ENCODE measurements around the gene NCAM1. TPM values are rescaled to one million over a fixed set of nuclear protein-coding genes. Genes with fewer than 3 reads are reported as not detected.

Gene NCAM1
- total RNA-seq, 4 donors from 2014 or later, result 12.8 to 27.7 (median 15.7) TPM

GRCh38 chr11:113119966-113120736, 158.9 kb downstream of the NCAM1 start:
- in situ Hi-C loops (cut with MboI; ENCODE audit: low sequenced_read_pairs in 4 of 4), result loop anchor here in 3 of 4 donors (5.0 to 25.0 kb wide), 3 partner anchors 533 to 535 kb away; no protein-coding TSS in a partner anchor
- Histone ChIP-seq H3K27me3 (no peaks in the 10 kb centered on the region), H3K27ac (no peak overlapping the region)

GRCh38 chr11:113121746-113122145, 160.5 kb downstream of the NCAM1 start:
- H3K36me3 ChIP-seq, result no peaks in the 10 kb centered on the region
- H3K4me1 ChIP-seq, result peaks cover 0 to 1% of the 10 kb centered on the region in 2 donors
- intact Hi-C loops (cut with DNase I; ENCODE audit: low total_unique reads), result no loop called here
- TF ChIP-seq CTCF (IDR thresholded peaks at IDR 0.05 in 4 of 5, conservative IDR thresholded peaks at IDR 0.05 in 1 of 5) (no peak), POLR2A (IDR thresholded peaks at IDR 0.05) (no peak)
- no peaks in the 10 kb centered on the region for H3K9me3 ChIP-seq
- no peak overlapping the region for H3K4me3 ChIP-seq
- no peak for ATAC-seq
- no peak for DNase-seq
- no peak overlapping the region for H3K27ac ChIP-seq
- in situ Hi-C loops (cut with MboI; ENCODE audit: low sequenced_read_pairs in 4 of 4), result loop anchor here in 1 of 4 donors (25.0 kb wide), 1 partner anchor 534 kb away; no protein-coding TSS in a partner anchor
- H3K27me3 ChIP-seq, result no peaks in the 10 kb centered on the region

More at GRCh38 chr11:113119966-113120736, 158.9 kb downstream of the NCAM1 start:
- no peak for ATAC-seq
- no peaks in the 10 kb centered on the region for H3K9me3 ChIP-seq
- H3K4me3 ChIP-seq, result no peak overlapping the region
- TF ChIP-seq CTCF (IDR thresholded peaks at IDR 0.05 in 4 of 5, conservative IDR thresholded peaks at IDR 0.05 in 1 of 5) (no peak), POLR2A (IDR thresholded peaks at IDR 0.05) (no peak)
- intact Hi-C loops (cut with DNase I; ENCODE audit: low total_unique reads), result no loop called here
- H3K4me1 ChIP-seq, result peaks cover 0 to 5% of the 10 kb centered on the region in 2 donors
- DNase-seq, result no peak
- H3K36me3 ChIP-seq, result no peaks in the 10 kb centered on the region

GRCh38 chr11:113124006-113124405, 162.8 kb downstream of the NCAM1 start:
- Histone ChIP-seq H3K27ac (no peak overlapping the region), H3K4me3 (no peak overlapping the region), H3K36me3 (no peaks in the 10 kb centered on the region), H3K9me3 (no peaks in the 10 kb centered on the region), H3K27me3 (no peaks in the 10 kb centered on the region), H3K4me1 (no peaks in the 10 kb centered on the region)
- in situ Hi-C loops (cut with MboI; ENCODE audit: low sequenced_read_pairs in 4 of 4) (loop anchor here in 1 of 4 donors (25.0 kb wide), 1 partner anchor 537 kb away; no protein-coding TSS in a partner anchor), intact Hi-C loops (cut with DNase I; ENCODE audit: low total_unique reads) (no loop called here)
- no peak for DNase-seq
- TF ChIP-seq POLR2A (IDR thresholded peaks at IDR 0.05), result no peak
- no peak for TF ChIP-seq CTCF (IDR thresholded peaks at IDR 0.05 in 4 of 5, conservative IDR thresholded peaks at IDR 0.05 in 1 of 5)
- ATAC-seq, result no peak

- H3K27me3 ChIP-seq, result no peaks in the 10 kb centered on the region
- DNase-seq (no peak), ATAC-seq (no peak)
- intact Hi-C loops (cut with DNase I; ENCODE audit: low total_unique reads), result no loop called here
- H3K4me1 ChIP-seq, result no peaks in the 10 kb centered on the region
- in situ Hi-C loops (cut with MboI; ENCODE audit: low sequenced_read_pairs in 4 of 4), result loop anchor here in 1 of 4 donors (25.0 kb wide), 1 partner anchor 537 kb away; no protein-coding TSS in a partner anchor
- TF ChIP-seq CTCF (IDR thresholded peaks at IDR 0.05 in 4 of 5, conservative IDR thresholded peaks at IDR 0.05 in 1 of 5) (no peak), POLR2A (IDR thresholded peaks at IDR 0.05) (no peak)
- no peak overlapping the region for H3K27ac ChIP-seq
- H3K4me3 ChIP-seq, result no peak overlapping the region
- H3K9me3 ChIP-seq, result no peaks in the 10 kb centered on the region
- H3K36me3 ChIP-seq, result no peaks in the 10 kb centered on the region
Measured at GRCh38 chr11:113124578-113124977, 163.4 kb downstream of the NCAM1 start.

Data from gastrocnemius medialis (tissue), 4 donors.